Spleen (tissue), 7 donors: Measurements from ENCODE around the gene TRIM7.
A peak's percentile ranks its signal among the peaks of the same experiment; 100 is the strongest.

Experiments
- CTCF ChIP-seq, 11 experiments: fragments of 200-600 bp in 7 of 11; fragments of 450-650 bp in 4 of 11; sonication (generic) in 4 of 11; IDR thresholded peaks in 8 of 11; conservative IDR thresholded peaks in 3 of 11; 1 replicate in 7 of 11; 2 replicates in 4 of 11; pipeline versions ENCODE4 v1.4.0 to v1.8.0; 2016 to 2021; ENCODE audit warnings: antibody characterized with exemption in 11 of 11, inconsistent platforms in 4 of 11, mild to moderate bottlenecking in 1 of 11
- POLR2A ChIP-seq, 3 donors: fragments of 450-650 bp; IDR thresholded peaks; one replicate each; pipeline ENCODE4 v1.5.1; 2017; ENCODE audit warnings: antibody characterized with exemption in 3 of 3, mild to moderate bottlenecking in 1 of 3
- POLR2AphosphoS5 ChIP-seq, 3 donors: sonication (generic); formaldehyde crosslinking; IDR thresholded peaks; one replicate each; pipeline ENCODE4 v1.5.1; 2017; ENCODE audit warnings: antibody characterized with exemption in 3 of 3
- donor health status: DM: no; HTN: no; CAD: no; lungs with moderate emphysema.
- donor health status: DM: no; HTN: no; CAD: no.
- donor health status: DM: no; HTN: no; CAD: no.

- TF ChIP-seq CTCF (IDR thresholded peaks at IDR 0.05 in 8 of 11, conservative IDR thresholded peaks at IDR 0.05 in 3 of 11) (peak in 1 of 11 experiments; percentile 16), POLR2A (IDR thresholded peaks at IDR 0.05) (peak in 2 of 3 donors; percentile 20 to 24), POLR2AphosphoS5 (IDR thresholded peaks at IDR 0.05) (peak; percentile 89 to 92 (median 92))
Measured at GRCh38 chr5:181243564-181244343, 38.8 kb upstream of the TRIM7 start, which contains the start of gene RACK1.
